Activated T-helper 17 cell treated with anti-CD3 and anti-CD28 coated beads, Interleukin-2, amount 50 U/mL, for 72 hours (primary cell): ENCODE results near the gene IMMP2L. TPM values are rescaled to one million over a fixed set of nuclear protein-coding genes. Genes with fewer than 3 reads are reported as not detected.

Experiments
- ATAC-seq: fragments of 150-1000 bp; cut with Tn5 transposase; replicated peaks from 2 replicates; pipeline ENCODE4 v1.10.0; 2021; ENCODE audit warnings: mild to moderate bottlenecking, moderate library complexity
- H3K27ac Mint-ChIP-seq: one replicate; pipeline ENCODE4 v1.8.0; 2022; ENCODE audit warnings: mixed read lengths
- H3K27me3 Mint-ChIP-seq: one replicate; pipeline ENCODE4 v1.8.0; 2022; ENCODE audit warnings: mixed read lengths
- H3K36me3 Mint-ChIP-seq: one replicate; pipeline ENCODE4 v1.8.0; 2022; ENCODE audit warnings: low read depth, mild to moderate bottlenecking, mixed read lengths
- H3K4me1 Mint-ChIP-seq: one replicate; pipeline ENCODE4 v1.8.0; 2022; ENCODE audit warnings: mixed read lengths
- H3K4me3 Mint-ChIP-seq: one replicate; pipeline ENCODE4 v1.8.0; 2022; ENCODE audit warnings: mild to moderate bottlenecking, mixed read lengths
- H3K9me3 Mint-ChIP-seq: one replicate; pipeline ENCODE4 v1.8.0; 2022; ENCODE audit warnings: mixed read lengths
- total RNA-seq, 2 donors: library from RNA; stranded (reverse); gene quantifications; one replicate each; pipeline ENCODE4 v1.2.3, GENCODE V29; 2022

The IMMP2L gene
- total RNA-seq, 2 donors from 2014 or later = 9.5 to 27.6 TPM

DNA sequence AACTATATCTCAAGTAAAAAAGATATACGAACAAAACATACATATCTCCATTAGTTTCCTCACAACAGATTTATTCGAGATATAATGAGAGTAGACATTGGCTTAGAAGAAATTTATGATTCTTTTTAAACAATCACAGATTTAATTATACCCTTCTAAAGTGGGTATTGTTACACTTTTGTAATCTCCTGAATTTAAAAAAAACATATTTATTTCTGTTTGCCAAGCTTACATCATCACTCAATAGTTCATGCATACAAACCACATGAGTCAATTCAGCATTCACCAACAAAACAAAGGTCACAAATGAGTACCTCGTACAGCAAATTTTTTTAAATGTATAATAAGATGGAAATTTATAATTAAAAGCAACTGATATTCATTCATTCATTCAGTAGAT, 453.8 kb downstream of the IMMP2L start:
- Mint-ChIP-seq H3K4me3 (no peak overlapping the region), H3K9me3 (no peaks in the 10 kb centered on the region), H3K27me3 (no peaks in the 10 kb centered on the region)

DNA sequence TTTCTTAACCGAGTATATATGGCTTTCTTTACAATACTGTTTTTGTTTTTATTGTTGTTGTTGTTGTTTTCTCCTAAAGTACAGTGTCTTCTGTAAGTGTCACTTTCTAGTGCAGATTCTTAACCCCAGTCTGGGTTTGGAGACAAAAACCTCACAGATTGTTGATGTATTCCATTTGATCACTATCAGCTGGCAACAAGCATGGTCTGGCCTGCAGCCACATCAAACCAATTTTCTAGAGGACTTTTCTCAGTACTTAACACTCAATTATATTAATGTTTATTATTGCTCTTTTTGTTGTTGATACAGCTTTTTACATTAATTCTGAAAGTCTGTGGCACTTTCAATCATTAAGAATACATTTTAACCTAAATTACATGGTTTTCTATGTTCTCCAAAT, 454.3 kb downstream of the IMMP2L start:
- no peaks in the 10 kb centered on the region for H3K27me3 Mint-ChIP-seq
- peaks cover 7% of the 10 kb centered on the region for H3K36me3 Mint-ChIP-seq
- peaks cover 4% of the 10 kb centered on the region for H3K4me1 Mint-ChIP-seq
- H3K4me3 Mint-ChIP-seq = no peak overlapping the region
- H3K27ac Mint-ChIP-seq = no peak overlapping the region
- no peaks in the 10 kb centered on the region for H3K9me3 Mint-ChIP-seq
- no peak for ATAC-seq

More for the DNA sequence above, 453.8 kb downstream of the IMMP2L start:
- H3K27ac Mint-ChIP-seq = no peak overlapping the region
- ATAC-seq = no peak
- peaks cover 7% of the 10 kb centered on the region for H3K4me1 Mint-ChIP-seq
- H3K36me3 Mint-ChIP-seq = peaks cover 3% of the 10 kb centered on the region

DNA sequence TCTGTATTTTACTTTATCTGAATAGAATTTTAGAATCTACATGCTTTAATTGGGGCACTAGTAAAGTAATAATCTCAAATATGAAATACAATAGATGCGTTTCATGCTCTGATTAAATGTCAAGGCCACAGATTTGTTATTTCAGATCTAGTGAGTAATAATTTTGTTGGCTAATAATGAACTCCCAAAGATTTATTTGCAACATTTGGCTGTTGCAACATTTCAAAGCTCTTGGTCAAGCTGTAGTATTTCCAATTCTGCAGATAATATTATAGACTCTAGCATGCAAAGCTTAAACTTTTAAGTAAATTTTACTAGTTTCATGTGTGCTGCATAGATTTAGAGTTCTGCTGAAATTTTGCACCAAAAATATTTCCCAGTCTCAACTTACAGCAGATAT, 454.7 kb downstream of the IMMP2L start:
- no peak overlapping the region for H3K4me3 Mint-ChIP-seq
- ATAC-seq = no peak
- H3K27ac Mint-ChIP-seq = no peak overlapping the region
- peaks cover 7% of the 10 kb centered on the region for H3K36me3 Mint-ChIP-seq
- H3K9me3 Mint-ChIP-seq = no peaks in the 10 kb centered on the region
- no peaks in the 10 kb centered on the region for H3K27me3 Mint-ChIP-seq
- peaks cover 4% of the 10 kb centered on the region for H3K4me1 Mint-ChIP-seq

DNA sequence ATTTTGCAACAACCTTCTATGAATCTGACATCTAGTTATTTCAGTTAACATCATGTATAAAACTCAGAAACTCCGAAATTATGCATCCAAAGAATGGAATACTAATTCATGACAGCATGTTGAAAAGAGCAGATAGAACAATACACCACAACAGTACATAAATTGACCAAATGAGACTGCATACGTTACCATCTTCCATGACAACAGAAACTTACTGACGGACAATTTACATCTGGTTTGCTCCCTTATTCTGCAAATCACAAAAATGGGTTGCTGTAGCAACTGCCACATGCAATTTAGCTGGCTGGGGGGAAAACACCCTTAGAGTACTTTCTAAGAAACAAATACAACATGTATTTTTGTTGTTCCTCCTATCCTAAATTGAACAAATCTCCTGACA, 457.0 kb downstream of the IMMP2L start:
- Mint-ChIP-seq H3K36me3 (peaks cover 7% of the 10 kb centered on the region), H3K4me1 (peaks cover 4% of the 10 kb centered on the region), H3K27me3 (no peaks in the 10 kb centered on the region), H3K4me3 (no peak overlapping the region), H3K27ac (no peak overlapping the region), H3K9me3 (no peaks in the 10 kb centered on the region)
- no peak for ATAC-seq

DNA sequence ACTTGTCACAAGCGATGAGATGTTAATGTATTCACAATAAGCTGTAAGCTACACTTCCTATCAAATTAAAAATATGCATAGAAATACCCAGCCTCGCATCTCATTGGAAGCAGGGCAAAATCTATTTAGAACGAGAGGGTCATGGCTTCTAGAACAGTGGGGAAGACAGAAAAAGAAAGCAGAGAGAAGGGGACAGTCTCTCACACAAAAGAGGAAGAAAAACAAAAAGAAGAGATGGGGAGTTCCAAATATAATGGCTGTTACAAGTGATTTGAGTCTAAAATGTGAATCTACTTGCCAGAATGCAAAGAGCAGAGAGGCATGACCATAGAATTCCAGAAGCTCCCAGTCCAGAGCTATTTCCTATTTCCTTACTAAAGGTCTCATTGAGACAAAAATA, 457.6 kb downstream of the IMMP2L start:
- H3K9me3 Mint-ChIP-seq = no peaks in the 10 kb centered on the region
- H3K4me3 Mint-ChIP-seq = no peak overlapping the region
- no peak for ATAC-seq
- peaks cover 4% of the 10 kb centered on the region for H3K4me1 Mint-ChIP-seq
- H3K27me3 Mint-ChIP-seq = no peaks in the 10 kb centered on the region
- H3K36me3 Mint-ChIP-seq = peaks cover 7% of the 10 kb centered on the region
- H3K27ac Mint-ChIP-seq = peak overlapping the region; percentile 23

DNA sequence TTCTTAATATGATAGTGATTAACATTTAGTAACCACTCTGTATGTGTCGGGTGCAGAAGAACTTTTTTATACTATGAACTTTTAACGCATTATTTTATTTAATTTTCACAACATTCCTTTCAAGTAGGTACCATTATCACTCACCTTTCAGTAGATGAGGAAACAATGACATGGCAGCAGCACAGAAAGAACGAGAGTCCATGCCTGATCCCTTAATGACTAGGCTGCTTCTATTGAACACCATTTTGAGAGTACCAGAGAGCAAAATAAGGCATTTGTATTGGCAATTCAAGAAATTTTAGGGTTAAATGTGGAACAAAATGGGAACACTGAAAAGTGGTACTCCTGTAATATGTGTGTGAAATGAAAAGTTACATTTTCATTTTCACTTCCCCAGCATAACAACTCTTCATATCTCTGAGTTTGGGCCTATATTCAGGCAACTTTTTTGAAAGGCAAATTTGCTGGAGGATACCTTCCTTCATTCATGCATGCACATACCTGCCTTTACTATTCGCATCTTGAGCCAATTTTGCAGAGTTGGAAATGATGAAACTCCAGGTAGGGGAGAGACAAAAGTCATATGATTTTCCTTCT, 458.5 kb downstream of the IMMP2L start:
- H3K36me3 Mint-ChIP-seq = peaks cover 7% of the 10 kb centered on the region
- H3K4me3 Mint-ChIP-seq = no peak overlapping the region
- no peaks in the 10 kb centered on the region for H3K9me3 Mint-ChIP-seq
- peaks cover 4% of the 10 kb centered on the region for H3K4me1 Mint-ChIP-seq
- peak; percentile 43 for ATAC-seq
- H3K27ac Mint-ChIP-seq = no peak overlapping the region
- no peaks in the 10 kb centered on the region for H3K27me3 Mint-ChIP-seq

DNA sequence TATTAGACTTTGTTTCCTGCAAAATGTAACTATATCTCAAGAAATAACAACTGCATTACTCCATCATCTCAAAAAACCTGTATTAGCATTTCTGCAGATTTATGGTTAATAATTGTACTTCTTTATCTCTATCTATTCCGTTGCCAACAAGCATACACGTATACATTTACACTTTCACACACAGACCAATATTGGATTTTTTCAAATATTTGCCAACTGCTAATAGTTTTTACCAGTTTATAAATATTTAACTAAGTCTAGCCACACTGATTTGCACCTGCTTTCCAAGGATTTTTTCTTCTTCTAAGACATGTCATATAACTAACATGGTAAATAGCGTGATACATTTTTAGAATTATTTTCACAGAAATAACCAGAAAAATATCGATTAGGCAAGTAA, 459.2 kb downstream of the IMMP2L start:
- H3K36me3 Mint-ChIP-seq = peaks cover 7% of the 10 kb centered on the region
- H3K27me3 Mint-ChIP-seq = no peaks in the 10 kb centered on the region
- no peaks in the 10 kb centered on the region for H3K9me3 Mint-ChIP-seq
- peaks cover 4% of the 10 kb centered on the region for H3K4me1 Mint-ChIP-seq
- no peak overlapping the region for H3K4me3 Mint-ChIP-seq
- H3K27ac Mint-ChIP-seq = no peak overlapping the region
- ATAC-seq = no peak

DNA sequence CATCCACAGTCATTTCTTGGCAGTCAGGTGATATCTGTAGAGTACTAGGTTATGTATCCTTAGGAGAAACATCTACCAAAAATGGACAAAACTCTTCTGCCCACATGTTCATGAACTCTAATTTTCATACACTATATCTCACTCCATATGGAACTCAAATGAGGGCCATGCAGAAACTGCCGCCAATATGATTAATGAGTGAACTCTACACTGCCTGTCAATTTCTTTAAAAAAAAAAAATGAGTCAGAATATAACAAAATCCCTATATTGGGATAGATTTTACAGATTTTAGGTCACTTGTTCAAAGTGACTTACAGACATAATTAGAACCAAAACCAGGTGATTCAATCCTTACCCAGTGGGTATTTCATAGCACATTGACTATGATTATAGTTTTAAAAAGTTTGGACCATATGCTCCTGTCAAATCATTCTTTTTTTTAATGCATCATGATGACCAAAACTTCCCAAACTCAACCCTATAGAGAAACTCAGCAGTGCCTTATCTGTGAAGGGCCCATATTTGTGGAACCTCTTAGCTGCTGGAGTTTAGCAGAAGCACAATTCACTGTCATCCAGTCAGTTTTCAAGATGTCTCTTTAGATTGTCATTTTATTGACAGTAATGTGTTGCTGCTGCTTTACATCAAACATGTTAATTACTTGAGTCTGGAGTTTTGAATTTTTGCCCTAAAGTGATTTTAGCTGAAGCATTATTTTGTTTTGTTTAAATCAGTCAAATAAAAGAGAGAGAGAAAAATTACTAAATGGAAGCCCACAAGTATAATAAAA, 460.2 kb downstream of the IMMP2L start:
- ATAC-seq = peak; percentile 57
- H3K4me3 Mint-ChIP-seq = no peak overlapping the region
- H3K4me1 Mint-ChIP-seq = peaks cover 4% of the 10 kb centered on the region
- H3K36me3 Mint-ChIP-seq = peaks cover 7% of the 10 kb centered on the region
- H3K27me3 Mint-ChIP-seq = no peaks in the 10 kb centered on the region
- no peaks in the 10 kb centered on the region for H3K9me3 Mint-ChIP-seq
- no peak overlapping the region for H3K27ac Mint-ChIP-seq

DNA sequence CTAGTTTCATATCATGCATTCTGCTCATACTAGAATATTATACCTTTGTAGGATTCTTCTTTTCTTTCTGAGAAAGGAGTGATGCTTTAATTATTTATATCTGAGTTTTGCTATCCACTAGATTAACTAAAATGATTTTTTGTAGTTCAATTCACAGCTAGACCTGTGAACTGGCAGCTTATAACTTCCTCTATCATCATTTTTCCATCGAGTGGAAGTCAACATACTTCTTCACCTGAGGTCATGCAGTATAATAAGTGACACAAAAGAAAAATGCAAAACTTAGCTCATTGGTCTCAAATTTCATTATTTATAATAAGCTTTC, 463.4 kb downstream of the IMMP2L start:
- peaks cover 13% of the 10 kb centered on the region for H3K36me3 Mint-ChIP-seq
- H3K4me1 Mint-ChIP-seq = no peaks in the 10 kb centered on the region
- no peak overlapping the region for H3K27ac Mint-ChIP-seq
- no peak for ATAC-seq
- H3K9me3 Mint-ChIP-seq = no peaks in the 10 kb centered on the region
- H3K27me3 Mint-ChIP-seq = no peaks in the 10 kb centered on the region
- peak overlapping the region; percentile 53 for H3K4me3 Mint-ChIP-seq

DNA sequence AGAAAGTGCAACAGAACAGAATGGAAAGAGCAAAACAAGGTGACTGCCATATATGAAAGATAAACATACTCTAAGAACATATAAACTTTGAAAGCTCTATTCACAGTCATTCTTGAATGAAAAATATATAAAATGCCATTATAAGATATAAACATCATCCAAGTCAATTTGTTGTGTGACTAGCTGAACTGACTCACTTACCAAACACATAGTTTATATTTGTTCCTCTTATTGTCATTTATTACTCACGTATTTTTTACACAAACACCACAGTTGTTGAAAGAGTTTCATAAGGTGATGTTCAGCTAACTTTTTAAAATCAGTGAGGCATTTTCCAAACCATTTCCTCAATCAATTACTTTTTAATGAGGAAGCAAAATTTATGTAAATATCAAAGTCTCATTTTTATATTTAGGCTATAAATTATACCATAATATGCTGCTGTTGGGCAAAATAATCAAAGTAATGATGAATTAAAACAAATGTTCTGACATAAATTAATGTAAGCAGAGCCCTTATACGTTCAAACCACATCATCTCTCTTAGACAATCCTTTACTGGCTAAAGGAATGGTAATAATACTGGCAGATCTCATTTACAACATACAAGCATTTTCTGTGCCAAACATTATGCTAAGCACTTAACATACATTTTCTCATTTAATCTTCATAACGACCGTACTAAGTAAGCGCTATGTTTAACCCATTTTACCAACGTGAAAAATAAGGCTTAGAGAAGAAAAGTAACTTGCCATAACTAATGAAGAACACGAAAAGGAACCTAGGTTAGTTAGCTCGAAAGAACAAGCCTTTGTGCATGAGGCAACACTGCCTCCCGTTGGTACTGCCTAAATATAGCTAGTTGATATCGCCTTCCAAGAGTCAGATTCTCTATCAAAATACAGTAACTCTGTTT, 464.0 kb downstream of the IMMP2L start:
- H3K27me3 Mint-ChIP-seq = no peaks in the 10 kb centered on the region
- peak overlapping the region; percentile 46 for H3K27ac Mint-ChIP-seq
- peaks cover 7% of the 10 kb centered on the region for H3K36me3 Mint-ChIP-seq
- peak overlapping the region; percentile 53 for H3K4me3 Mint-ChIP-seq
- peak; percentile 77 for ATAC-seq
- no peaks in the 10 kb centered on the region for H3K9me3 Mint-ChIP-seq
- H3K4me1 Mint-ChIP-seq = peaks cover 4% of the 10 kb centered on the region

DNA sequence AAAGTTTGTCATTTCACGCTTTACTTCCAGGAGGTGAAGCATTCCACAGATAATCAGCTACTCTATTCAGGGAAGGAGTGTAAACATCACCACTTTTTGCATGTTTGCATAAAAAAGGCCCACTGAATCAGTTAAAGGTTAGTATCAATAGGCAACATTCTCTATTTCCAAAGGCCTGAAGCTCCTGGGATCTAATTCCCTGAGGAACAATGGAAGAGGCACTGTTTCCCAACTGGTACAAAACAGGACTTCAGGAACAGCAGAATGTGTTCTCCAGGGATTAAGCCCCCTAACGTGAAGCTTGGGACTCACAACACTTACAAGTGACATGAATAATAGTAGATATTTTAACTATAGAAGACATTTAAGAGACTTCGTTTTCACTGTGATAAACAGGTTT, 465.3 kb downstream of the IMMP2L start:
- Mint-ChIP-seq H3K4me3 (no peak overlapping the region), H3K27me3 (no peaks in the 10 kb centered on the region), H3K27ac (no peak overlapping the region), H3K9me3 (no peaks in the 10 kb centered on the region), H3K4me1 (peaks cover 12% of the 10 kb centered on the region), H3K36me3 (peaks cover 6% of the 10 kb centered on the region)
- ATAC-seq = no peak

DNA sequence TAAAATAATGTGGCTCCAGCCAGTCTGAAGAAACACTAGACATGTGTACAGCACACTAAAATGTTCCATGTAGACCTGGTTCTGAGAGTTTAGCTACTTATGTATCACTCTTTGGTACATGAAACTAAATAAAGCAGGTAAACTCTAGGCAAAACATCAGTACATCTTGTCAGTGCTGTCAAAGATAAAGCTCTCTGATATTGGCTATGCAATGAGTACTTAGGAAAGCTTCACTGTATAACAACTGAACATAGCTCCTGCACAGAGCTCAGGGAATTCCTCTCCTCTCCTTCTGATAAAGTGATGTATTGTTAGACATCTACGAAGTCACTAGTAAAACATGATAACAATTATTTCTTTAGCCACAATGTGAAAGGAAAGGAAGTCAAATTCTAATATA, 467.9 kb downstream of the IMMP2L start:
- Mint-ChIP-seq H3K4me3 (peak overlapping the region; percentile 73), H3K4me1 (peaks cover 12% of the 10 kb centered on the region), H3K9me3 (no peaks in the 10 kb centered on the region), H3K27ac (peak overlapping the region; percentile 84), H3K27me3 (no peaks in the 10 kb centered on the region), H3K36me3 (peaks cover 6% of the 10 kb centered on the region)
- no peak for ATAC-seq

DNA sequence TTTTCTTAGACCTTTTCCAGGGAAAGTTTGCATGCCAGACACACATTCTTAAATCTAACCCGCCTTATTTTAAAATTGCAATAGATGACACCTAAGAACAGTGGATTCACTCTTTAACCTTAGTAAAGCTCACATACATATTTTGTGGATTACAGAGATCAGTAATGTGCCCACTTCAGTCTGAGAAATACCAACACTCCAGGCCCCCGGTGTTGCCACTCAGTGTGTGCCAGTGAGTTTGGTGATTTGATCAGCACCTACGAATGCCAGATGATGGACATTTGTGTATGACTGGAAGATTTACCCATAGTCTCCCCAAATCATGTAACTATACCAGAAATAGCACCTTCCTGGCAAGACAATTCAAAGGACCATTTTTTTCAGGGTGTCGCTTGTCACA, 468.8 kb downstream of the IMMP2L start:
- peaks cover 12% of the 10 kb centered on the region for H3K4me1 Mint-ChIP-seq
- peak overlapping the region; percentile 84 for H3K27ac Mint-ChIP-seq
- ATAC-seq = no peak
- H3K27me3 Mint-ChIP-seq = no peaks in the 10 kb centered on the region
- H3K9me3 Mint-ChIP-seq = no peaks in the 10 kb centered on the region
- peak overlapping the region; percentile 73 for H3K4me3 Mint-ChIP-seq
- H3K36me3 Mint-ChIP-seq = peaks cover 6% of the 10 kb centered on the region

DNA sequence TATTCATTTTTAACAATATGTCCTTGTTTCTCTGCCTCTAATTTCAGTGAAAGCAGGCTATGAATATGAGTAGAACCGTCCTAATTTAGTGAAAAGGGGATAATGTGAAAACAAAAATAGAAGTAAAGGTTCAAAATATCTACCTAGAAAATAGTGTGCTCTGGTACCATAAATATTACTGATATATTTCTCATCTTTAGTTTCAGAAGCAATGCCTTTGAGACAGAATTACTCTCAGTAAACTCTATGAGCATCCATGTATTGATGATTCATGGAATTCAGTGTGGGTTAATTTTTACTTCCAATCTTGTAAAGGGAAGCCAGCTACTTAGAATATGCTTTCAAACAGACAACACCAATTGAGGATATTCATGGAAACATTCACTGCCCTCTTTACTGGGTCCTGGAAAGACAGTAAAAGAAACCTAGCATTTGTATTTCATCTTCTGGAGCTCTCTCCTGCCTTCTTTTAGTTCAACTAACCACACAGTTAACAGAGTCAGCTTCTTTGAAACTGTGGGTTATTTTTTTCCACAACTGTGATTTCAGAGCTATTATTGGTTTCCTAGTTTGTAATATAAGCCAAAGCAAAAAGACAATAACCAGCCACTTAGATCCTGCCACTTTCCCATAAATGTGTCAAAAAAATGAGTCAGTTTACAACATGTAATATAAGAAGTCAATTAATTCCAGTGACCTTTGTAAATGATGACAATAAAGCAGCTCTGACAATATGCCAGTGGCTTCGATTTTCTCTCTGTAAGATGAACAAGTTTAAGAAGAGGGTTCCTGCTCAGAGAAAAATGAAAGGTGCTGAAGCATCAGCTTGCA, 469.7 kb downstream of the IMMP2L start:
- Mint-ChIP-seq H3K4me3 (peak overlapping the region; percentile 73), H3K9me3 (no peaks in the 10 kb centered on the region), H3K36me3 (peaks cover 6% of the 10 kb centered on the region), H3K27ac (peak overlapping the region; percentile 84), H3K27me3 (no peaks in the 10 kb centered on the region), H3K4me1 (peaks cover 21% of the 10 kb centered on the region)
- peak; percentile 75 for ATAC-seq
